Mesendoderm (in vitro differentiated cells): ENCODE results near the gene LRRC10. TPM values are rescaled to one million over a fixed set of nuclear protein-coding genes. Genes with fewer than 3 reads are reported as not detected.

Experiments used
- DNase-seq: peaks from one replicate; pipeline ENCODE4 v3.0.0; 2013
- H2AK5ac ChIP-seq: 2 replicates; pipeline ENCODE4 v1.6.1; 2013; ENCODE audit warnings: low read length, inconsistent platforms
- H2BK120ac ChIP-seq: 2 replicates; pipeline ENCODE4 v1.6.1; 2013; ENCODE audit warnings: low read depth, mild to moderate bottlenecking, low read length, moderate library complexity, mixed read lengths
- H2BK15ac ChIP-seq: replicated peaks from 2 replicates; pipeline ENCODE4 v1.6.1; 2013; ENCODE audit warnings: low read depth, mild to moderate bottlenecking, moderate library complexity
- H2BK5ac ChIP-seq: 2 replicates; pipeline ENCODE4 v1.6.1; 2013; ENCODE audit warnings: low read length, inconsistent platforms
- H3K18ac ChIP-seq: 2 replicates; pipeline ENCODE4 v1.6.1; 2013; ENCODE audit warnings: mild to moderate bottlenecking, low read length, mixed read lengths
- H3K23ac ChIP-seq: one replicate; pipeline ENCODE4 v1.6.1; 2013; ENCODE audit warnings: low read length
- H3K27ac ChIP-seq: 2 replicates; pipeline ENCODE4 v1.5.1; 2013; ENCODE audit warnings: low read depth, mild to moderate bottlenecking, inconsistent platforms, low read length, moderate library complexity
- H3K27me3 ChIP-seq: 2 replicates; pipeline ENCODE4 v1.6.1; 2013; ENCODE audit warnings: low read length, control low read depth, mild to moderate bottlenecking, inconsistent platforms; ENCODE audit not compliant: insufficient read depth, poor library complexity
- H3K36me3 ChIP-seq: 2 replicates; pipeline ENCODE4 v1.6.1; 2013; ENCODE audit warnings: low read length, inconsistent platforms; ENCODE audit not compliant: control insufficient read depth, insufficient read depth
- H3K4ac ChIP-seq: one replicate; pipeline ENCODE4 v1.6.1; 2013; ENCODE audit warnings: low read depth, mild to moderate bottlenecking, low read length, moderate library complexity
- H3K4me1 ChIP-seq: 2 replicates; pipeline ENCODE4 v1.6.1; 2013; ENCODE audit warnings: low read depth, low read length, inconsistent platforms; ENCODE audit not compliant: control insufficient read depth
- H3K4me2 ChIP-seq: 2 replicates; pipeline ENCODE4 v1.6.1; 2013; ENCODE audit warnings: low read length
- H3K4me3 ChIP-seq: 2 replicates; pipeline ENCODE4 v1.5.1; 2013; ENCODE audit warnings: mild to moderate bottlenecking, low read length
- H3K56ac ChIP-seq: one replicate; pipeline ENCODE4 v1.6.1; 2013; ENCODE audit warnings: low read length
- H3K79me1 ChIP-seq: 2 replicates; pipeline ENCODE4 v1.6.1; 2013; ENCODE audit warnings: low read length, inconsistent platforms
- H3K79me2 ChIP-seq: 2 replicates; pipeline ENCODE4 v1.6.1; 2013; ENCODE audit warnings: mild to moderate bottlenecking, low read length; ENCODE audit not compliant: control insufficient read depth, insufficient read depth
- H3K9ac ChIP-seq: 2 replicates; pipeline ENCODE4 v1.6.1; 2013; ENCODE audit warnings: low read length, inconsistent platforms
- H4K5ac ChIP-seq: one replicate; pipeline ENCODE4 v1.6.1; 2013; ENCODE audit warnings: low read length
- H4K8ac ChIP-seq: one replicate; pipeline ENCODE4 v1.6.1; 2013; ENCODE audit warnings: low read depth, mild to moderate bottlenecking, control low read depth, low read length, moderate library complexity
- WGBS: extraction: QIAGEN DNeasy Blood & Tissue Kit; methylation state at CpG from one replicate; pipeline ENCODE4 v1.1.7; 2013; ENCODE audit warnings: low lambda C conversion rate, missing lambda C conversion rate; ENCODE audit not compliant: insufficient coverage; ENCODE audit errors: extremely low coverage; 5-methylcytosine and 5-hydroxymethylcytosine counted together
- polyA plus RNA-seq, 2 experiments: library from polyadenylated mRNA; stranded (reverse); fragments of 200-250 nt; gene quantifications; one replicate each; pipeline ENCODE4 v1.2.3, GENCODE V29; 2013

LRRC10 gene
- not detected for polyA plus RNA-seq (2013, experiment 1 of 2)
- not detected for polyA plus RNA-seq (2013, experiment 2 of 2)

GRCh38 chr12:69610729-69611128 is at the start of gene LRRC10:
TSS of gene LRRC10 (minus strand) at chr12:69610907. CDS start at chr12:69610838, 69 bp downstream.
- Histone ChIP-seq H3K27me3 (no peaks in the 10 kb centered on the region), H2AK5ac (no peak within 1 kb of the TSS), H3K4ac (no peak within 1 kb of the TSS), H3K4me3 (no peak within 1 kb of the TSS), H3K56ac (no peak within 1 kb of the TSS), H4K5ac (no peak within 1 kb of the TSS), H3K27ac (no peak within 1 kb of the TSS), H2BK15ac (no peak within 1 kb of the TSS), H3K79me2 (no peaks in the 10 kb centered on the region), H3K79me1 (no peaks in the 10 kb centered on the region), H2BK120ac (no peak within 1 kb of the TSS), H4K8ac (no peak within 1 kb of the TSS), H3K23ac (no peak within 1 kb of the TSS), H3K9ac (no peak within 1 kb of the TSS), H3K4me1 (no peaks in the 10 kb centered on the region), H3K36me3 (no peaks in the 10 kb centered on the region), H3K4me2 (no peak within 1 kb of the TSS), H2BK5ac (no peak within 1 kb of the TSS), H3K18ac (no peak within 1 kb of the TSS)
- no CpG with 5 or more reads among the region's 11 CpGs for WGBS
- DNase-seq, result no peak

GRCh38 chr12:69660164-69660863 is 49.6 kb upstream of the LRRC10 start:
- Histone ChIP-seq H3K4me3 (no peak overlapping the region), H3K4me2 (no peak overlapping the region), H2BK15ac (no peak overlapping the region), H3K36me3 (no peaks in the 10 kb centered on the region), H3K56ac (no peak overlapping the region), H3K18ac (no peak overlapping the region), H3K79me2 (no peaks in the 10 kb centered on the region), H3K23ac (no peak overlapping the region), H2BK120ac (no peak overlapping the region), H2AK5ac (no peak overlapping the region), H4K5ac (no peak overlapping the region), H3K27ac (no peak overlapping the region), H2BK5ac (no peak overlapping the region), H3K27me3 (no peaks in the 10 kb centered on the region), H3K79me1 (no peaks in the 10 kb centered on the region), H3K4ac (no peak overlapping the region), H3K9ac (no peak overlapping the region), H4K8ac (no peak overlapping the region), H3K4me1 (no peaks in the 10 kb centered on the region)
- no CpG with 5 or more reads among the region's 1 CpG for WGBS
- no peak for DNase-seq

GRCh38 chr12:69658203-69658602 is 47.5 kb upstream of the LRRC10 start:
- no CpG with 5 or more reads among the region's 2 CpGs for WGBS

GRCh38 chr12:69657376-69658137 is 46.9 kb upstream of the LRRC10 start:
- Histone ChIP-seq H3K27ac (no peak overlapping the region), H3K79me2 (no peaks in the 10 kb centered on the region), H2BK5ac (no peak overlapping the region), H3K27me3 (no peaks in the 10 kb centered on the region), H2BK15ac (no peak overlapping the region), H3K79me1 (no peaks in the 10 kb centered on the region), H3K36me3 (no peaks in the 10 kb centered on the region), H3K4me1 (no peaks in the 10 kb centered on the region), H3K18ac (no peak overlapping the region), H3K4ac (no peak overlapping the region), H4K8ac (no peak overlapping the region), H2BK120ac (no peak overlapping the region), H3K56ac (no peak overlapping the region), H2AK5ac (no peak overlapping the region), H3K9ac (no peak overlapping the region), H3K4me3 (no peak overlapping the region), H4K5ac (no peak overlapping the region), H3K23ac (no peak overlapping the region), H3K4me2 (no peak overlapping the region)
- WGBS, result no CpG with 5 or more reads among the region's 9 CpGs
- peak; percentile 38 for DNase-seq

More at GRCh38 chr12:69658203-69658602, 47.5 kb upstream of the LRRC10 start:
- Histone ChIP-seq H2BK5ac (no peak overlapping the region), H3K18ac (no peak overlapping the region), H4K8ac (no peak overlapping the region), H3K79me1 (no peaks in the 10 kb centered on the region), H3K27me3 (no peaks in the 10 kb centered on the region), H2BK15ac (no peak overlapping the region), H3K4ac (no peak overlapping the region), H3K79me2 (no peaks in the 10 kb centered on the region), H3K27ac (no peak overlapping the region), H2AK5ac (no peak overlapping the region), H3K4me1 (no peaks in the 10 kb centered on the region), H3K56ac (no peak overlapping the region), H2BK120ac (no peak overlapping the region), H4K5ac (no peak overlapping the region), H3K4me2 (no peak overlapping the region), H3K36me3 (no peaks in the 10 kb centered on the region), H3K9ac (no peak overlapping the region), H3K23ac (no peak overlapping the region), H3K4me3 (no peak overlapping the region)
- no peak for DNase-seq

GRCh38 chr12:69655616-69656340 is 45.1 kb upstream of the LRRC10 start:
- no peaks in the 10 kb centered on the region for H3K4me1 ChIP-seq
- H3K56ac ChIP-seq, result no peak overlapping the region
- no peak overlapping the region for H2BK15ac ChIP-seq
- no peak overlapping the region for H3K23ac ChIP-seq
- no peak overlapping the region for H3K18ac ChIP-seq
- H4K5ac ChIP-seq, result no peak overlapping the region
- no peak overlapping the region for H2BK120ac ChIP-seq
- H3K27me3 ChIP-seq, result no peaks in the 10 kb centered on the region
- WGBS, result no CpG with 5 or more reads among the region's 11 CpGs
- H3K27ac ChIP-seq, result no peak overlapping the region
- no peaks in the 10 kb centered on the region for H3K36me3 ChIP-seq
- H2AK5ac ChIP-seq, result no peak overlapping the region
- H3K79me1 ChIP-seq, result no peaks in the 10 kb centered on the region
- H3K4me3 ChIP-seq, result no peak overlapping the region
- H4K8ac ChIP-seq, result no peak overlapping the region
- no peak overlapping the region for H3K9ac ChIP-seq
- DNase-seq, result peak; percentile 27
- no peaks in the 10 kb centered on the region for H3K79me2 ChIP-seq
- H2BK5ac ChIP-seq, result no peak overlapping the region
- H3K4me2 ChIP-seq, result no peak overlapping the region
- H3K4ac ChIP-seq, result no peak overlapping the region
